NCI-H446 (cell line): ENCODE results near the gene EID3.
A peak's percentile ranks its signal among the peaks of the same experiment; 100 is the strongest.
"Not testable (repeated sequence)": the region's sequence is repeated elsewhere in the genome, so short reads cannot be mapped to it uniquely, and the experiment has no call there.

Experiments used
- DNase-seq, 2 experiments: peaks; one replicate each; lab custom pipeline; 2025; lab: John Stamatoyannopoulos, UW

The EID3 gene

DNA sequence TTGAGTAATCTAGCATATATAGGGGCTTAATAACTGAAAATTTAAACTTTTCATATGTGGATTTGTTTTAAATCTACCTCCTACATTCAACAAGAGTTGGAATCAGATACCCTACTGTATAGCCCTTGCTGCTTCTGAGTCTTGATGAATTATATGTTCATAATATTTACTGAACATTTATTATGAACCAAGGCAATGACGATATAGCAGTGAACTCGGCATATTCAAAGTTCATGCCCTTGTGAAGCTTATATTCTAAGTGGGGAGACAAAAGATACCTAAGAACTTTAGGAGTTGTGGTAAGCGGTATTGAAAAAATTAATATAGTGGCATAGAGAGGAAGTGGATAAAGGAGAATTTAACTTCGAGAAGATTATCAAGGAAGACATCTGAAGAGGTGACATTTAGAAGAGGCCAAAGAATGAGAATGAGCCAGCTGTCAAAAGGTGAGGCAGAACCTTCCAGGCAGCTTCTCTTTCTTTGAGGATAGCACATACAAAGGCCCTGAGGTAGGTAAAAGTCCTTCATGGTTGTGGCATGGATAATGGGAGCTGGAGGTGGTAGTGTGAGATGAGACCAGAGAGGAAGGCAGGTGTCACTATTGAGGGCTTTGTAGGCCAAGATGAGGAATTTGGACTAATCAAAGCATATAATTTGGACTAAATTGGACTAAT lies 10.2 kb downstream of the EID3 start:
- DNase-seq = no peak

DNA sequence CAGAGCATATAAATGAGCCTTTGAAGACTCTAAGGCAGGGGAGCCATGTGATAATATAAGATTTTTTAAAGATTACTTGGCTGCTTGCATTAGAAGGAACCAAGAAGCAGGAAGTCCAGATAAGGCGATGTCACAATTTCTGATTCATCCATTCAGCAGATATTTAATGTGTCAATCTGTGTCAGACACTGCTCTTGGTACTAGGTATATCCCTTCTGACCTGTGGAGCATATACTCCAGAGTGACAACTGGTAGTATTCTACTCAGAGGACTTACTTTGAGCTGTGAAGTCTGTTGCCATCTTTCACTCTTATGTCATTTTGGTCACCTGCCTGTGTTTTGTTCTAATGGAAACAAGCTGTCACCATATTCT lies 10.7 kb downstream of the EID3 start:
- no peak for DNase-seq

DNA sequence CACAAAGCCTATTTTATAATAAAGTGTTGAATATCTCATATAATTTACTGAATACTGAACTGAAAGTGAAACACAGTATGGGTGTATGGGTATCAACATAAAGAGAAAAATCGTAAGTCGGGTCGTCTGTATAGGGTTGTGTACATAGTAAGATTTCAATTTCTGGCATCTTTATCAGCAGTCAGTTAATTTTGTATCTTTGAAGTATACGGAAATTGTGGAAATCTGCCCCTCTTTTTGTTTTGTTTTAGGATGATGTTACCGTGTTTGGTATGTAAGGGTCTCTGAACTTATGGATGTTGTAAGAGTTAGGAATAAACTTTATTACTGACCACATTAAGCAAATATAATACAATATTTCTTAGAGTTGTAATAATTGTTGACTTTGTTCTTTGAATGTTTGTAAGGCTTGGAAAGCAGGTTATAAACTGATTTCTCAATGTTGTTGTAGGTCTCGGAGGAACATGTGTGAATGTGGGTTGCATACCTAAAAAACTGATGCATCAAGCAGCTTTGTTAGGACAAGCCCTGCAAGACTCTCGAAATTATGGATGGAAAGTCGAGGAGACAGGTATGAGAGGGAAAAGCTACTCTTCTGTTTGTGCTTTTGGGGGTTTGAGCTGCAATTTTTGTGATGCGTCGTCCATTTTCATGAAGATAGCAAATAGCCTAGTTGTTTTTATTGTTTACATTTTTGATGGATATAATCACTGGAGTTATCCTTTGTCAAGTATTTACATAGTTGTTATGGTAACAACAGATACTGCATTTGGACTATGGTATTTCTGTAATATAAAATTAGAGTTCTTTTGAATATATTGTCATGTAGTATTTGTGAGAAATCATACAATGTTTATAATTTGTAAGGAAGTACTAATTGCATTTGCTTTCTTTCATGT lies 12.0 kb downstream of the EID3 start:
- DNase-seq = no peak

DNA sequence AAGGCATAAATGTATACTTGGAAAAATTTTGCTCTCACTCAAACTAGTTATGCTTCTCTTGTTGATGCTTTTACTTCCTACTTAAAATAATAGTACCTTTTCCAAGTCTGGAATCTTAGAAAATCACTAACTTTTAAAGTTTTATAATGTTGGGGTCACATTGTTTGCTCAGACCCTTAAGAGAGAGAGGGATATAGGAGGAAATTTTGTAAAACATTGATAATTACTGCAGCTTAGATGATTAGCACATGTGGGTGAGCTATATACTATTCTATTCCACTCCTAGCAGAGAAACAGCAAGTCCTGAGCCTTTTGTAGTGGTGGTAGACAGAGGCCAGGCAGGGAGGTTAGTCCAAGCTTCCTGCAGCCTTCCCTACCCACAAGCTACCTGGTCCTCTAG lies 13.4 kb downstream of the EID3 start:
- DNase-seq = no peak

GRCh38 chr12:104317538-104318210 lies 14.1 kb downstream of the EID3 start:
- DNase-seq = no peak

DNA sequence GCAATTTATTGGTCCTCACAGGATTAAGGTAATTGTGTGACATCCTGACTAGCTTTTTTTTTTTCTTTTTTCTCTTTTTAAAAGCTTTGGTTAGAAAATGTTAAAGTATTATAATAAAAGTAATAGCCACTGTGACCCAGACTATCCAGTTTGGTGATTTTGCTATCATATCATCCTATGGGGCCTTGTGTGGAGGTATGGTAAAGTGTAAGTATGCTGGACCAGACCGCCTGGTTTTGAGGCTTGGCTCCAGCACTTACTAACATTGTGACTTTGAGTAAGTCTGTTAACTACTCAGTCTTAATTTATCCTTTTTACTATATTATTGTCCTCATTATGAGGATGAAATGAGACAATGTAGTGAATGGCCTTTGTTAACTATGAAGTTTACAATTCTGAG lies 15.5 kb downstream of the EID3 start:
- no peak for DNase-seq

GRCh38 chr12:104319918-104320626 lies 16.5 kb downstream of the EID3 start:
- no peak for DNase-seq

DNA sequence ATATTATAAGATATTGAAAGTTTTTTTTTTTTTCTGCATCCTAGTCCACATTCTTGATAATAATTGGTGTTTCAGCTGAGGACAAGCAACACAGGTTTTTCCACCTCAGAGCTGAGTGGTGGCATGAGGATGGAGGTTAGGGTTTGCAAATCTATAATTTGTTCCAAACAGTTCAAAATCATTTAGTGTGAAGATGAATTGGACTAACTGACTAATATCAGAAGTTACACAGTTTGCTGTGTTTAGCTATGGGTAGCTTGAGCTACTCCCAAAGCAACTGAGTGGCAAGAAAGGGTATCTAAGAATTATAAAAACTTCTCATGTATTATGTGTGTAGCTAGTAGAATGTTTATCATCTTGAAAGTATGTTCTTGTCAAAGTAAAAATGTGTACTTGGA lies 17.1 kb downstream of the EID3 start:
- no peak for DNase-seq

GRCh38 chr12:104321949-104322348 lies 18.4 kb downstream of the EID3 start:
- no peak for DNase-seq

DNA sequence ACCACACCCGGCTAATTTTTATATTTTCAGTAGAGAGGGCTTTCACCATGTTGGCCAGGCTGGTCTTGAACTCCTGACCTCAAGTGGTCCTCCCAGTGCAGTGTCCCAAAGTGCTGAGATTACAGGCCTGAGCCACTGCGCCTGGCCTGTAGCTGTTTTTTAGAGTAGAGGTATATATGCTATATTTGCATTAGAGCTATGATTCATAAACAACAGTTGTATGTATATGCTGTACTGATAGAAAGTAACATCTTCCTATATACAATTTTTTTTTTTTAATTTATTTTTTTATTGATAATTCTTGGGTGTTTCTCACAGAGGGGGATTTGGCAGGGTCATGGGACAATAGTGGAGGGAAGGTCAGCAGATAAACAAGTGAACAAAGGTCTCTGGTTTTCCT lies 19.0 kb downstream of the EID3 start:
- DNase-seq = not testable (repeated sequence)

GRCh38 chr12:104323899-104324298 lies 20.4 kb downstream of the EID3 start:
- DNase-seq = no peak

GRCh38 chr12:104328278-104328677 lies 24.7 kb downstream of the EID3 start:
- DNase-seq = not testable (repeated sequence)

GRCh38 chr12:104328790-104329189 lies 25.3 kb downstream of the EID3 start:
- DNase-seq = no peak

DNA sequence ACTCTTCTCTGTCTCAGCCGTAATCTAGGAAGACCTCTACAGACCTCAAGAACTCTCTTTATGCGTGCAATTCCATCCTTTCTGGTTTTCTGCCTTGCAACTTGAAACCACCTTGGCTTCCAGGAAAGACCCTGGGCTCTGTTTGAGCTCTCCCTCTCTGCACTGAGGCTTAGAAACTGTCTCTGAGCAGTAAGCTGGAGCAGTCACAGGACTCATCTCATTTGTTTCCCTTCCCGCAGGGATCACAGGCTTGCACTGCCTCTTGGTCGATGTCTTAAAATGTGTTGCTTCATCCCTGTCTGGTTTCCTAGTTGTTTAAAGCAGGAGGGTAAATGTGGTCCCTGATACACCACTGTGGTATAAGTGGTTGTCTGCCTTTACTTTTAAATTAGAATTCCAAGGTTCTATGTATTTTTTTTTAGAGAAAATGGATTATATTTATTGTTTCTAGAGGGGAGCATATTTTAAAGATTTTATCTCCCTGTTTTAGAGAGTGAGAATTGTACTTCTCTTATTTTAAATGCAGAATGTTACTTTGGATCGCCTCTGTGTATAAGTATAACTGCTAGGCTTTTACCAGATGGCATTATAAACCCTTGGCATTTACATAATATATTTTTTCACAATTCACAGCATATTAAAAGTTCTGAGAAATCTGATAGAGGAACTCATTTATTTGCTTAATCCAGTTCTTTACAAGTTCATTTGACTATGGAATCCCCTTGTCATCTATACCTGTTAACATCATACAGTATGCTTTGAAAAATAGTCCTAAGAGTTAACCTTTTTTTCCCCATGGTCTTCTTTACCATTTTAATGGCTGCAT lies 26.4 kb downstream of the EID3 start:
- no peak for DNase-seq

DNA sequence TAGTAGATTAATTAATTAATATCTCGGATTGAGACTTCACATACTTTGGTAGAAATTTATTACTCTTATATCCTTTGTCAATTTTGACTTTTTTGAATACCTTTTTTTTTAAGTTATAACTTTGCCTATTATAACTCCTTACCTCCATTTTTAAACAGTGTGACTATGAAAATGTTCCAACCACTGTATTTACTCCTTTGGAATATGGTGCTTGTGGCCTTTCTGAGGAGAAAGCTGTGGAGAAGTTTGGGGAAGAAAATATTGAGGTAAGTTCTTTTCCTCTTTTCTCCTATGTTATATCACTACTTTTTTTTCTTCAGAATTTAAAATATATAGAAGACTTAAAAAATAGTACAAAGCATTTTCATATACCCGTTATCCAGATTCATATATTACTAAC lies 27.8 kb downstream of the EID3 start:
- DNase-seq = no peak

DNA sequence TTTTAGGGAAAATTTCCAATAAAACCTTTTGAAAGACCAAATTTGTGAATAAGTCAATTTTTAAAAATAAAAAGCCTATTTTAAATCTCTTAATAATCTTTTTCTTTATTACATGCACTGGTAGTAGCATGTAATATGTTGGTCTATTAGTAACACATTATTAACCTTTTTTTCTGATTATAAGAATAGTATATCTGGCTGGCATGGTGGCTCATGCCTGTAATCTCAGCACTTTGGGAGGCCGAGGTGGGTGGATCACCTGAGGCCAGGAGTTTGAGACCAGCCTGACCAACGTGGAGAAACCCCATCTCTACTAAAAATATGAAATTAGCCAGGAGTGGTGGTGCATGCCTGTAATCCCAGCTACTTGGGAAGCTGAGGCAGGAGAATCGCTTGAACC lies 28.7 kb downstream of the EID3 start:
- not testable (repeated sequence) for DNase-seq

GRCh38 chr12:104333692-104334255 lies 30.2 kb downstream of the EID3 start:
- no peak for DNase-seq

GRCh38 chr12:104334581-104334980 lies 31.0 kb downstream of the EID3 start:
- DNase-seq = peak in 1 of 2 experiments; percentile 5

- DNase-seq = no peak
Measured at GRCh38 chr12:104336115-104336514, 32.6 kb downstream of the EID3 start.

DNA sequence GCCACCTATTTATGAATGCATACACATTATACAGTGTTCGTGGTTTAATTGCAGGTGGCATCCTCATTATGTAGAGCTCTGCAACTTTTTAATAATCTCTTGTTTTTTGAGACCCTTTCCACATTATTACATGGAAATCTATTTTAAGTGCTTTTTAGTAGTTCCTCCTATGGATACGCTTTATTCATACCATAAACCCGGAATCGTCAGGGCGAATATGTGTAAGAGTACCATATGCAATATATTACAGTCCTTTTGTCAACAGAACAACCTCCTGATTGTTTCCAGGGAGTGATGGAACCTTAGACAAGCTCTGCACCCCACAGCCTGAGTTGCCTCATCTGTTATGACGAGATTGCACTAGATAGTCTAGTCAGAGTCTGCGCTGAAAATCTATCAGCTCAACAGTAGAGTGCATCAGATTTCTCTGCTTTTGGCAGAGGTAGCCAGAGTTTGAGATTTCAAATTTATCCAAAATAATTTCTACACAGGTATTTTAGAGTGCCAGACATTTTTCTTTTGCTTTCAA lies 33.6 kb downstream of the EID3 start:
- no peak for DNase-seq

GRCh38 chr12:104339663-104340062 lies 36.1 kb downstream of the EID3 start:
- peak in 1 of 2 experiments; percentile 8 for DNase-seq
